HT1080 (cell line): ENCODE data around the gene INMT. TPM values are rescaled to one million over a fixed set of nuclear protein-coding genes. Genes with fewer than 3 reads are reported as not detected.

Experiments
- total RNA-seq: library from RNA; depleted of rRNA; stranded (reverse); fragments of >200 nt; shearing (Covaris generic); gene quantifications from 2 replicates; pipeline ENCODE4 v1.2.3, GENCODE V29; 2014; rRNA removed

The INMT gene
- total RNA-seq, 1 experiment from 2014 or later, result not detected

Other genes starting within 250 kb of the INMT start
- gene GGCT, start 247.3 kb upstream of the INMT start, total RNA-seq, result 76.5 and 85.7 TPM in 2 replicates
- 162 and 205 TPM in 2 replicates for gene GARS1, start 157.3 kb upstream of the INMT start, total RNA-seq
- not detected in 2 replicates for gene CRHR2, start 69.7 kb upstream of the INMT start, total RNA-seq
- 1.8 and 2.5 TPM in 2 replicates for gene MINDY4, start 19.3 kb downstream of the INMT start, total RNA-seq
- 0.10 TPM in 1 of 2 replicates, not detected in the other for gene AQP1, start 159.7 kb downstream of the INMT start, total RNA-seq
- gene GHRHR, start 211.8 kb downstream of the INMT start, total RNA-seq, result not detected in 2 replicates